Measurements from ENCODE around the gene MSANTD1.

Gene MSANTD1

GRCh38 chr4:3254302-3255131, 5.6 kb downstream of the MSANTD1 start:
- H3K27ac ChIP-seq: no peak overlapping the region
- TF ChIP-seq CTCF (conservative IDR thresholded peaks at IDR 0.05) (no peak), ZFX (IDR thresholded peaks at IDR 0.05) (no peak)

- H3K27ac ChIP-seq: no peak overlapping the region
- TF ChIP-seq ZFX (IDR thresholded peaks at IDR 0.05) (no peak), CTCF (conservative IDR thresholded peaks at IDR 0.05) (no peak)
Observed at GRCh38 chr4:3255611-3256186, 6.7 kb downstream of the MSANTD1 start.

- H3K27ac ChIP-seq: no peak overlapping the region
- TF ChIP-seq CTCF (conservative IDR thresholded peaks at IDR 0.05) (no peak), ZFX (IDR thresholded peaks at IDR 0.05) (no peak)
Observed at GRCh38 chr4:3256230-3257102, 7.5 kb downstream of the MSANTD1 start.

GRCh38 chr4:3257103-3257555, 8.2 kb downstream of the MSANTD1 start:
- TF ChIP-seq CTCF (conservative IDR thresholded peaks at IDR 0.05): no peak
- no peak for TF ChIP-seq ZFX (IDR thresholded peaks at IDR 0.05)
- H3K27ac ChIP-seq: no peak overlapping the region

- no peak overlapping the region for H3K27ac ChIP-seq
- no peak for TF ChIP-seq ZFX (IDR thresholded peaks at IDR 0.05)
- no peak for TF ChIP-seq CTCF (conservative IDR thresholded peaks at IDR 0.05)
Observed at GRCh38 chr4:3257556-3258482, 8.9 kb downstream of the MSANTD1 start.

- TF ChIP-seq ZFX (IDR thresholded peaks at IDR 0.05) (no peak), CTCF (conservative IDR thresholded peaks at IDR 0.05) (no peak)
- H3K27ac ChIP-seq: no peak overlapping the region
Observed at GRCh38 chr4:3261411-3262207, 12.7 kb downstream of the MSANTD1 start.

Measured in C4-2B (cell line).